ENCODE data around the gene PACSIN2.
"Not testable (repeated sequence)": the region's sequence is repeated elsewhere in the genome, so short reads cannot be mapped to it uniquely, and the experiment has no call there.

Gene PACSIN2

GRCh38 chr22:42962295-42963230, 52.4 kb downstream of the PACSIN2 start:
- no peak overlapping the region for H3K4me3 ChIP-seq (ENCODE audit: low read depth, low read length)
- TF ChIP-seq, protein P1, sequence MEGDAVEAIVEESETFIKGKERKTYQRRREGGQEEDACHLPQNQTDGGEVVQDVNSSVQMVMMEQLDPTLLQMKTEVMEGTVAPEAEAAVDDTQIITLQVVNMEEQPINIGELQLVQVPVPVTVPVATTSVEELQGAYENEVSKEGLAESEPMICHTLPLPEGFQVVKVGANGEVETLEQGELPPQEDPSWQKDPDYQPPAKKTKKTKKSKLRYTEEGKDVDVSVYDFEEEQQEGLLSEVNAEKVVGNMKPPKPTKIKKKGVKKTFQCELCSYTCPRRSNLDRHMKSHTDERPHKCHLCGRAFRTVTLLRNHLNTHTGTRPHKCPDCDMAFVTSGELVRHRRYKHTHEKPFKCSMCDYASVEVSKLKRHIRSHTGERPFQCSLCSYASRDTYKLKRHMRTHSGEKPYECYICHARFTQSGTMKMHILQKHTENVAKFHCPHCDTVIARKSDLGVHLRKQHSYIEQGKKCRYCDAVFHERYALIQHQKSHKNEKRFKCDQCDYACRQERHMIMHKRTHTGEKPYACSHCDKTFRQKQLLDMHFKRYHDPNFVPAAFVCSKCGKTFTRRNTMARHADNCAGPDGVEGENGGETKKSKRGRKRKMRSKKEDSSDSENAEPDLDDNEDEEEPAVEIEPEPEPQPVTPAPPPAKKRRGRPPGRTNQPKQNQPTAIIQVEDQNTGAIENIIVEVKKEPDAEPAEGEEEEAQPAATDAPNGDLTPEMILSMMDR (IDR thresholded peaks at IDR 0.05; ENCODE audit: low read depth, low read length): no peak

- TF ChIP-seq, protein P1 (IDR thresholded peaks at IDR 0.05; ENCODE audit: low read depth, low read length): no peak
- H3K4me3 ChIP-seq (ENCODE audit: low read depth, low read length): no peak overlapping the region
Observed at GRCh38 chr22:42961810-42962209, 53.1 kb downstream of the PACSIN2 start.

- H3K4me3 ChIP-seq (ENCODE audit: low read depth, low read length): not testable (repeated sequence)
Observed at GRCh38 chr22:42961400-42961690, 53.6 kb downstream of the PACSIN2 start.

DNA sequence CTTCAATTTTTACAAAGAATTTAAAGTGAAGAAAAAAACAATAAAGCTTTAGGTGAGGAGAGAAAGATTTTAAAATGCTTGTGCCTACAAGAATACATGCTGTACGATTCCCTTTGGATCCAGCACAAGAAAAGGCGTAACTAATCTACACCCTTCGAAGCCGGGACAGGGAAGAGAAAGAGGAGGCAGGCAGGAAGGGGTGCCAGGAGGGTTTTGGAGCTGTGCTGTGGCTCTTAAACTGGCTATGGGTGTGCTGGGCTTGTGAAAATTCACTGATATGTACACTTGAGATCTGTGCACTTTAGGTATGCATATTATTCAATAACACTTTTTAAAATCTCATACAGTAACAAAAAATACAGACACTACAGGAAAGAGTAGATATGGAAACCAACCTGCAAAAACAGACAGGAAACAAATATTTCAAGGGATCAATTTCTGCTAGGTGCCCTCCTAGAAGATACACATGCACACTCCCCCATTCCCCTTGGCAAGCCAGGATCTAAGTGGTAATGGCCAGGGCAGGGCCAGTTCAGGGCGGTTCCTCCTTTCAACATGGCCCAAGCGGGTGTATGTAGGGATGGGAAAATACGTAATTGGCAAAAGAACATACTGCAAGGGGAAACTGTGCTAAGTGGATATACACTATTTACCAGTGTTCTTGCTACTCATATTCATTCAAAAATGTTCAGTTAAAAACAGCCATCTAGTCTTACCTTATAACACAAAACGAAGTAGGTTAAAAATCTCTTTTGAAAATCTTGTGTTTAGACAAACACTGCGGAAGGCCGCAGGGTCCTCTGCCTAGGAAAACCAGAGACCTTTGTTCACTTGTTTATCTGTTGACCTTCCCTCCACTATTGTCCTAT, 54.2 kb downstream of the PACSIN2 start:
- TF ChIP-seq, protein P1 (IDR thresholded peaks at IDR 0.05; ENCODE audit: low read depth, low read length): no peak

DNA sequence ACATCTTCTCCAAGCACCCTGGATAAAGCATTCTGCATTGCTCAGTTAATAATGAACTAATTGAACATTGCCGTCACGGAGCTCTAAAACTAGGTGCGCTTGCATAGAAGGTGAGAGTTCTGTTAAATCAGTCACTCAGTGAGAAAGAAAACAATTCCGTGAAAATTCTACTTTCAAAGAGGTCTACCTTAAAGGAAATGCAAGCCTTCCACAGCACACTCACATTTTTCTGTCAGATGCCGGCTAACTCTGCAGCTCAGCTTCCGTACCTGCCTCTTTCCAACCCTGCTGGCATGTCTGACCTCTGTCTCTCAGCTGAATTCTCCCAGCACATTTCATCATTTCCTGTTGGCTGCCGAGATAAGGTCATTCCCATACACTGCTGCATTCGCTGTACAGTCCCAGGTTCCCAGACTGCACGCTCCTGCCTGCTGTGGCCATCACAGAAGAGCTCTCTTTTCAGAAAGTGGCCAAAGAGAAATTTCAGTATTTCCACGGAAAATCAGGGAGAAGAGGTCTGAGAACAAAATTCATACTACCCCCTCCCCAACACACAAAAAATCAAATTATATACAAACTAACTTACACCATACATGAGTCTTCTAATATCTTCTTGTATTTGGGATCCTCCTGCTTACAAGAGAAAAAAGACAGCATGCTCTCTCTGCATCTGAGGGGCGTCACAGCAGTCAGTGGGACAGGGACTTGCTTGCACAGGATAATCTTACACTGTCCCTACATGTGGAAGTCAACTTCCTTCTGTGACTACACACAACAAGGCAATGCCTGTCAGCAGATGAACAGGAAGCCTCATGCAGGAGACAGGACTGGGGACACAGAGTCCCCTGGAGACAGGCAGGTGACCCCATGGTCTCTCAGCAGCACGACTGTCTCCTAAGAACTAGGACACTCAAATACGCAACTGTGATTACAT, 55.1 kb downstream of the PACSIN2 start:
- peak overlapping the region; percentile 8; the same call in 1 of the 2 replicates for H3K4me3 ChIP-seq (ENCODE audit: low read depth, low read length)
- TF ChIP-seq, protein P1 (IDR thresholded peaks at IDR 0.05; ENCODE audit: low read depth, low read length): no peak

More for the DNA sequence above, 54.2 kb downstream of the PACSIN2 start:
- H3K4me3 ChIP-seq (ENCODE audit: low read depth, low read length): no peak overlapping the region

DNA sequence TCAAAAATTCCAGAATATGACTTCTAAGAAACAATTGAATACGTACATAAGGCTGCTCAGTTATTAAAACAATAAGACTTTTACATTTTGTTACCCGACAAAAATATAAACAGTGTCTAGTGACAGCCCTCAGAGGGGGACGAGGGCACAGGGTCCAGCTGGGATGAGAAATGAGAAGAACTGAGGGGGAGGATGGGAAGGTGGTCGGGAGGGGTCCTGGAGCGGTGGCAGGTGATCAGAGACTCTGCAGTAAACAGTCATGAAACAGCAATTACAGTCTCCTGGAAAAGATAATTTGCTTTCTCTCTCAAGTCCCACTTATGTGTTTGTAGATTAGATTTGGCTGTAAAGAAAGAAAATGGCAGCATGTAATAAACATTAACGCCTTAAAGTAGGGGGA, 56.0 kb downstream of the PACSIN2 start:
- no peak overlapping the region for H3K4me3 ChIP-seq (ENCODE audit: low read depth, low read length)
- TF ChIP-seq, protein P1 (IDR thresholded peaks at IDR 0.05; ENCODE audit: low read depth, low read length): no peak

DNA sequence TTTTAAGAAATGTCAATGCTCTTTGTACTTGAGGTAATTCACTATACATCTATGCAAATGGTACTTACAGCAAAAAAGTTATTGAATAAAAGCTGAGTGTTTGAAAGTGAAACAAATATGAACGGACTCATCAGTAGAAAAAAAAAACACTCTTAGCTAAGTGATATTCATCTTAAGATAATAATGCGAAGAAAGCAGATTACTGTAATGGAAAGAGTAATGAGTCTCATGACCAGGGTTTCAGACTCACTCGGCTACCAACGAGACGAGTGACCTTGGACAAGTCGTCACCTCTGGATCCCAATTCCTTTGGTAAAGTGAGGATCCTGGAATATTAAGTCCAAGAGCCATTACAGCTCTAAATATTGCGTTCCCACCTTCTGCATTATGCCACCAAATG, 57.0 kb downstream of the PACSIN2 start:
- no peak overlapping the region for H3K4me3 ChIP-seq (ENCODE audit: low read depth, low read length)
- TF ChIP-seq, protein P1 (IDR thresholded peaks at IDR 0.05; ENCODE audit: low read depth, low read length): no peak

Data from WI38 (cell line).